Measurements from ENCODE around the gene RGS14.
"Not testable (repeated sequence)": the region's sequence is repeated elsewhere in the genome, so short reads cannot be mapped to it uniquely, and the experiment has no call there.

The RGS14 gene

GRCh38 chr5:177328545-177329231 lies 29.0 kb upstream of the RGS14 start:
- DNase-seq, result no peak

- DNase-seq, result no peak
Measured at GRCh38 chr5:177329883-177330282, 27.8 kb upstream of the RGS14 start.

- no peak for DNase-seq
Measured at GRCh38 chr5:177330991-177331842, 26.5 kb upstream of the RGS14 start.

GRCh38 chr5:177332031-177332895 lies 25.5 kb upstream of the RGS14 start:
- no peak for DNase-seq

- no peak for DNase-seq
Measured at GRCh38 chr5:177332896-177333260, 24.8 kb upstream of the RGS14 start.

GRCh38 chr5:177333420-177334154 lies 24.1 kb upstream of the RGS14 start:
- no peak for DNase-seq

- DNase-seq, result no peak
Measured at GRCh38 chr5:177334155-177334551, 23.6 kb upstream of the RGS14 start.

GRCh38 chr5:177334781-177335700 lies 22.7 kb upstream of the RGS14 start:
- no peak for DNase-seq

- DNase-seq, result no peak
Measured at GRCh38 chr5:177335701-177336065, 22.0 kb upstream of the RGS14 start.

- DNase-seq, result no peak
Measured at GRCh38 chr5:177336112-177336511, 21.6 kb upstream of the RGS14 start.

GRCh38 chr5:177336603-177337494 lies 20.9 kb upstream of the RGS14 start:
- DNase-seq, result no peak

GRCh38 chr5:177338251-177339106 lies 19.2 kb upstream of the RGS14 start:
- DNase-seq, result no peak

- DNase-seq, result no peak
Measured at GRCh38 chr5:177339107-177339638, 18.6 kb upstream of the RGS14 start.

GRCh38 chr5:177343000-177343399 lies 14.7 kb upstream of the RGS14 start:
- DNase-seq, result not testable (repeated sequence)

- no peak for DNase-seq
Measured at GRCh38 chr5:177343777-177344176, 13.9 kb upstream of the RGS14 start.

- no peak for DNase-seq
Measured at GRCh38 chr5:177344891-177345290, 12.8 kb upstream of the RGS14 start.

GRCh38 chr5:177346820-177347219 lies 10.9 kb upstream of the RGS14 start:
- no peak for DNase-seq

GRCh38 chr5:177347699-177348098 lies 10.0 kb upstream of the RGS14 start:
- DNase-seq, result no peak

- DNase-seq, result no peak
Measured at GRCh38 chr5:177349362-177349647, 8.4 kb upstream of the RGS14 start.

GRCh38 chr5:177349762-177350161 lies 8.0 kb upstream of the RGS14 start:
- DNase-seq, result no peak
